HepG2 (cell line): Measurements from ENCODE around the gene ACTR1B.

Source experiments
- CTCF ChIP-seq: sonication (generic); formaldehyde crosslinking; IDR thresholded peaks from 2 replicates; pipeline ENCODE4 v1.5.0; 2020; ENCODE audit warnings: mild to moderate bottlenecking, missing genetic modification reagents, moderate library complexity
- E2F2 ChIP-seq: sonication (generic); formaldehyde crosslinking; IDR thresholded peaks from 2 replicates; pipeline ENCODE4 v1.4.0; 2020; ENCODE audit warnings: missing genetic modification reagents, borderline replicate concordance
- FOSL2 ChIP-seq: sonication (generic); formaldehyde crosslinking; IDR thresholded peaks from 2 replicates; pipeline ENCODE4 v1.4.0; 2020; ENCODE audit warnings: missing genetic modification reagents
- POLR2AphosphoS5 ChIP-seq: IDR thresholded peaks from 2 replicates; pipeline ENCODE4 v1.6.1; 2012; ENCODE audit warnings: low read depth, low read length
- RAD21 ChIP-seq: fragments of 450-650 bp; formaldehyde crosslinking; IDR thresholded peaks from 2 replicates; pipeline ENCODE4 v1.5.0; 2020; ENCODE audit warnings: mild to moderate bottlenecking
- RBM39 ChIP-seq: fragments of 200-400 bp; formaldehyde crosslinking; IDR thresholded peaks from one replicate; pipeline ENCODE4 v1.6.1; 2018; ENCODE audit warnings: antibody characterized with exemption, mild to moderate bottlenecking, low read depth, low read length; ENCODE audit not compliant: poor library complexity, severe bottlenecking
- ZSCAN30 ChIP-seq: sonication (generic); formaldehyde crosslinking; IDR thresholded peaks from 2 replicates; pipeline ENCODE4 v1.5.0; 2020; ENCODE audit warnings: mild to moderate bottlenecking, missing genetic modification reagents
- TF ChIP-seq, protein P1 (sequence below): sonication (generic); formaldehyde crosslinking; IDR thresholded peaks from 2 replicates; pipeline ENCODE4 v1.5.1; 2020; ENCODE audit warnings: mild to moderate bottlenecking, missing genetic modification reagents, moderate library complexity
- TF ChIP-seq, protein P2 (sequence below): sonication (generic); formaldehyde crosslinking; IDR thresholded peaks from 2 replicates; pipeline ENCODE4 v1.4.0; 2020; ENCODE audit warnings: missing genetic modification reagents, mild to moderate bottlenecking, borderline replicate concordance

DNA sequence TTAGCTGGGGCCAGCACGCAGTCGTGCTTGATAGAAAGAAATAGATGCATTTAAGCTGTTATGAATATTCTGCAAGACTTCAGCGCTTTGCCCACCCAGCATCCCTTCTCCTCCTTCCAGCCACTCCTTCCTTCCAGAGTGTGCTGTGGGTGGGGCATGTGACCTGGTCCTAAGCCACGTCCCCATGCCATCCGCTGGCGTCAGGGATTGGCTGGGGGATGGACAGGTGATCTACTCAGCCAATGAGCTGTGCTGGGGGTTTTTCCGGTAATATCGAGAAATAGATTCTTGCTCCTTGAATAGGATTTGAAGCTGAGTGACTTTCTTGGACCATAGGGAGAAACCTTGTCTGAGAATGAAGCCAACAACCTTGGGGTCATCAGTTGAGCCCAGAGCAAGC is 44.8 kb upstream of the ACTR1B start:
- TF ChIP-seq, protein P1, sequence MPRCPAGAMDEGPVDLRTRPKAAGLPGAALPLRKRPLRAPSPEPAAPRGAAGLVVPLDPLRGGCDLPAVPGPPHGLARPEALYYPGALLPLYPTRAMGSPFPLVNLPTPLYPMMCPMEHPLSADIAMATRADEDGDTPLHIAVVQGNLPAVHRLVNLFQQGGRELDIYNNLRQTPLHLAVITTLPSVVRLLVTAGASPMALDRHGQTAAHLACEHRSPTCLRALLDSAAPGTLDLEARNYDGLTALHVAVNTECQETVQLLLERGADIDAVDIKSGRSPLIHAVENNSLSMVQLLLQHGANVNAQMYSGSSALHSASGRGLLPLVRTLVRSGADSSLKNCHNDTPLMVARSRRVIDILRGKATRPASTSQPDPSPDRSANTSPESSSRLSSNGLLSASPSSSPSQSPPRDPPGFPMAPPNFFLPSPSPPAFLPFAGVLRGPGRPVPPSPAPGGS = no peak
- TF ChIP-seq RBM39 (no peak), E2F2 (no peak), ZSCAN30 (CRISPR knock-in tag) (no peak), CTCF (CRISPR knock-in tag) (no peak), FOSL2 (CRISPR knock-in tag) (no peak), RAD21 (CRISPR knock-in tag) (no peak), POLR2AphosphoS5 (no peak)
- TF ChIP-seq, protein P2, sequence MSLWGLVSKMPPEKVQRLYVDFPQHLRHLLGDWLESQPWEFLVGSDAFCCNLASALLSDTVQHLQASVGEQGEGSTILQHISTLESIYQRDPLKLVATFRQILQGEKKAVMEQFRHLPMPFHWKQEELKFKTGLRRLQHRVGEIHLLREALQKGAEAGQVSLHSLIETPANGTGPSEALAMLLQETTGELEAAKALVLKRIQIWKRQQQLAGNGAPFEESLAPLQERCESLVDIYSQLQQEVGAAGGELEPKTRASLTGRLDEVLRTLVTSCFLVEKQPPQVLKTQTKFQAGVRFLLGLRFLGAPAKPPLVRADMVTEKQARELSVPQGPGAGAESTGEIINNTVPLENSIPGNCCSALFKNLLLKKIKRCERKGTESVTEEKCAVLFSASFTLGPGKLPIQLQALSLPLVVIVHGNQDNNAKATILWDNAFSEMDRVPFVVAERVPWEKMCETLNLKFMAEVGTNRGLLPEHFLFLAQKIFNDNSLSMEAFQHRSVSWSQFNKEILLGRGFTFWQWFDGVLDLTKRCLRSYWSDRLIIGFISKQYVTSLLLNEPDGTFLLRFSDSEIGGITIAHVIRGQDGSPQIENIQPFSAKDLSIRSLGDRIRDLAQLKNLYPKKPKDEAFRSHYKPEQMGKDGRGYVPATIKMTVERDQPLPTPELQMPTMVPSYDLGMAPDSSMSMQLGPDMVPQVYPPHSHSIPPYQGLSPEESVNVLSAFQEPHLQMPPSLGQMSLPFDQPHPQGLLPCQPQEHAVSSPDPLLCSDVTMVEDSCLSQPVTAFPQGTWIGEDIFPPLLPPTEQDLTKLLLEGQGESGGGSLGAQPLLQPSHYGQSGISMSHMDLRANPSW (CRISPR knock-in tag) = no peak
